Mesodermal cell (in vitro differentiated cells): Measurements from ENCODE around the gene LHPP.
"Not testable (repeated sequence)": the region's sequence is repeated elsewhere in the genome, so short reads cannot be mapped to it uniquely, and the experiment has no call there.

Experiments used
- H3K27ac ChIP-seq: 2 replicates; pipeline ENCODE4 v1.7.0; 2013; ENCODE audit warnings: mild to moderate bottlenecking, low read depth, low read length, moderate library complexity; ENCODE audit not compliant: severe bottlenecking
- H3K36me3 ChIP-seq: 2 replicates; pipeline ENCODE4 v1.7.1; 2013; ENCODE audit warnings: mild to moderate bottlenecking, low read length, moderate library complexity; ENCODE audit not compliant: control insufficient read depth, insufficient read depth
- H3K4me1 ChIP-seq: one replicate; pipeline ENCODE4 v1.7.1; 2013; ENCODE audit warnings: mild to moderate bottlenecking, low read length; ENCODE audit not compliant: insufficient read depth, control insufficient read depth, poor library complexity, severe bottlenecking
- H3K4me3 ChIP-seq: 2 replicates; pipeline ENCODE4 v1.7.0; 2013; ENCODE audit warnings: low read length, control low read depth, mild to moderate bottlenecking; ENCODE audit not compliant: insufficient read depth, poor library complexity, severe bottlenecking; ENCODE audit errors: extremely low read depth
- H3K9me3 ChIP-seq: 2 replicates; pipeline ENCODE4 v1.7.1; 2013; ENCODE audit warnings: mild to moderate bottlenecking, low read length, moderate library complexity; ENCODE audit not compliant: control insufficient read depth
- WGBS, 2 experiments: methylation state at CpG; one replicate each; pipeline ENCODE4 v1.1.5; 2013; ENCODE audit warnings: missing lambda C conversion rate in 2 of 2; ENCODE audit not compliant: insufficient coverage in 2 of 2; 5-methylcytosine and 5-hydroxymethylcytosine counted together

The LHPP gene

GRCh38 chr10:124603376-124604213, 142.0 kb downstream of the LHPP start:
- H3K4me1 ChIP-seq: no peaks in the 10 kb centered on the region
- H3K36me3 ChIP-seq: no peaks in the 10 kb centered on the region
- H3K27ac ChIP-seq: no peak overlapping the region
- WGBS, 2 experiments: 83 to 89% methylated on average over 9 to 16 of the region's 18 CpGs
- no peaks in the 10 kb centered on the region for H3K9me3 ChIP-seq
- no peak overlapping the region for H3K4me3 ChIP-seq

- no peaks in the 10 kb centered on the region for H3K9me3 ChIP-seq
- H3K27ac ChIP-seq: no peak overlapping the region
- no peak overlapping the region for H3K4me3 ChIP-seq
- WGBS, 2 experiments: 93 to 96% methylated on average over 16 to 22 of the region's 22 CpGs
- H3K4me1 ChIP-seq: no peaks in the 10 kb centered on the region
- no peaks in the 10 kb centered on the region for H3K36me3 ChIP-seq
Measured at GRCh38 chr10:124604214-124605000, 142.8 kb downstream of the LHPP start.

GRCh38 chr10:124605001-124605370, 143.4 kb downstream of the LHPP start:
- no peaks in the 10 kb centered on the region for H3K36me3 ChIP-seq
- no peak overlapping the region for H3K4me3 ChIP-seq
- WGBS, 2 experiments: 72 to 77% methylated on average over 7 to 8 of the region's 8 CpGs
- H3K27ac ChIP-seq: no peak overlapping the region
- no peaks in the 10 kb centered on the region for H3K4me1 ChIP-seq
- H3K9me3 ChIP-seq: no peaks in the 10 kb centered on the region

- no peak overlapping the region for H3K4me3 ChIP-seq
- no peaks in the 10 kb centered on the region for H3K9me3 ChIP-seq
- no peaks in the 10 kb centered on the region for H3K36me3 ChIP-seq
- WGBS, 2 experiments: 91 to 92% methylated on average over 5 of the region's 5 CpGs
- no peak overlapping the region for H3K27ac ChIP-seq
- no peaks in the 10 kb centered on the region for H3K4me1 ChIP-seq
Measured at GRCh38 chr10:124605481-124605855, 143.8 kb downstream of the LHPP start.

- WGBS, 2 experiments: 84 to 88% methylated on average over 27 to 29 of the region's 31 CpGs
- Histone ChIP-seq H3K9me3 (no peaks in the 10 kb centered on the region), H3K4me1 (no peaks in the 10 kb centered on the region), H3K27ac (no peak overlapping the region), H3K4me3 (no peak overlapping the region), H3K36me3 (no peaks in the 10 kb centered on the region)
Measured at GRCh38 chr10:124605856-124606812, 144.5 kb downstream of the LHPP start.

GRCh38 chr10:124606822-124607221, 145.2 kb downstream of the LHPP start:
- H3K27ac ChIP-seq: no peak overlapping the region
- no peaks in the 10 kb centered on the region for H3K9me3 ChIP-seq
- no peaks in the 10 kb centered on the region for H3K4me1 ChIP-seq
- WGBS, 2 experiments: 36 to 38% methylated on average over 7 to 10 of the region's 10 CpGs
- H3K4me3 ChIP-seq: no peak overlapping the region
- H3K36me3 ChIP-seq: no peaks in the 10 kb centered on the region

- H3K36me3 ChIP-seq: no peaks in the 10 kb centered on the region
- no peaks in the 10 kb centered on the region for H3K4me1 ChIP-seq
- WGBS, 2 experiments: 91 to 96% methylated on average over 18 of the region's 18 CpGs
- no peaks in the 10 kb centered on the region for H3K9me3 ChIP-seq
- H3K4me3 ChIP-seq: no peak overlapping the region
- no peak overlapping the region for H3K27ac ChIP-seq
Measured at GRCh38 chr10:124607693-124608092, 146.1 kb downstream of the LHPP start.

- Histone ChIP-seq H3K4me1 (no peaks in the 10 kb centered on the region), H3K36me3 (no peaks in the 10 kb centered on the region), H3K27ac (no peak overlapping the region), H3K4me3 (no peak overlapping the region), H3K9me3 (no peaks in the 10 kb centered on the region)
- 95% methylated on average over 11 to 14 of the region's 14 CpGs for WGBS, 2 experiments
Measured at GRCh38 chr10:124608093-124608721, 146.6 kb downstream of the LHPP start.

GRCh38 chr10:124609698-124610097, 148.1 kb downstream of the LHPP start:
- Histone ChIP-seq H3K4me1 (no peaks in the 10 kb centered on the region), H3K4me3 (no peak overlapping the region), H3K9me3 (no peaks in the 10 kb centered on the region), H3K36me3 (no peaks in the 10 kb centered on the region), H3K27ac (no peak overlapping the region)
- 91 to 98% methylated on average over 11 of the region's 11 CpGs for WGBS, 2 experiments

- not testable (repeated sequence) for H3K36me3 ChIP-seq, H3K4me1 ChIP-seq, H3K27ac ChIP-seq, H3K4me3 ChIP-seq, H3K9me3 ChIP-seq
- WGBS, 2 experiments: 87 to 98% methylated on average over 3 to 7 of the region's 19 CpGs
Measured at GRCh38 chr10:124610186-124610585, 148.6 kb downstream of the LHPP start.
